ENCODE data around the gene MAP9.

DNA sequence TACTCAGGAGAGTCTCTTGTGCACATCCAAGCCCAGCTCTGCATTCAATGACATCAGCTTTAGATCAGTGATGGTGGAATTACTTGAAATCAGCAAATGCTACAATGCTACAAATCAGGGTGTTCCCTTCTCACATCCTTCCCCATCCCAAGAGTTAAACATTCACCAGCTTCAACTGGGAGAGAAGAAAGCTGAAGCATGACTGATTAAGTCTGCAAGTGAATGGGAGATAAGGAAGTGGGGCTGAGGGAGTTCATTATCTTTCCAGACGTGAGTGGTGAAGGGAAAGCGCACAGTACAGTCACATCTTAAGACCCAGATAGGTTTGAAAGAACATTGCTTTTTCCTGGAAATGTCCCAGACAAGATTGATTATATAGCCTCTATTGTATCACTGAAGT lies 26.2 kb upstream of the MAP9 start:
- TF ChIP-seq EZH2phosphoT487 (IDR thresholded peaks at IDR 0.05; ENCODE audit: insufficient read depth, low read depth) = no peak
- no peak for TF ChIP-seq EZH2 (IDR thresholded peaks at IDR 0.05; ENCODE audit: insufficient read depth, poor library complexity, severe bottlenecking)

Data from GM23248 (cell line).